ENCODE data around the gene THAP9.
"Not testable (repeated sequence)": the region's sequence is repeated elsewhere in the genome, so short reads cannot be mapped to it uniquely, and the experiment has no call there.

The THAP9 gene

DNA sequence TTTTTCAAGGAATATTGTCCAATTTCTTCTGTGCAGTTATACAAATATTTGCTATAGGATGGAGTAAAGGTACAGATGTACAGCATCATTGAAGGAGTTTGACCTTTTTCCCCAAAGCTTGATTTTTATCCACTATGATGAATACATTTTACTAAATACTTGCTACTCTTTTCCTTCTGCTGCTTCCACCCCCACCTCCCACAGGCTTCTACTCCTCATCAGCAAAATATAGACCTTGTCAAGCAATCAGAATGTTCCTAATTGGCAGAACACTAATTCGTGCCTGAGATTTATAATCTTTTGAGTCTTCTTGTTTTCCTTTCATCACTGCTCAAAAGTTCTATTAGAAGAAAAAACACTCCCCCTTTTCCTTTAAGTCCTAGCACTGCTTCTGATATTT lies 3.8 kb upstream of the THAP9 start:
- no peak for DNase-seq (ENCODE audit: low read depth in 2 of 2)

DNA sequence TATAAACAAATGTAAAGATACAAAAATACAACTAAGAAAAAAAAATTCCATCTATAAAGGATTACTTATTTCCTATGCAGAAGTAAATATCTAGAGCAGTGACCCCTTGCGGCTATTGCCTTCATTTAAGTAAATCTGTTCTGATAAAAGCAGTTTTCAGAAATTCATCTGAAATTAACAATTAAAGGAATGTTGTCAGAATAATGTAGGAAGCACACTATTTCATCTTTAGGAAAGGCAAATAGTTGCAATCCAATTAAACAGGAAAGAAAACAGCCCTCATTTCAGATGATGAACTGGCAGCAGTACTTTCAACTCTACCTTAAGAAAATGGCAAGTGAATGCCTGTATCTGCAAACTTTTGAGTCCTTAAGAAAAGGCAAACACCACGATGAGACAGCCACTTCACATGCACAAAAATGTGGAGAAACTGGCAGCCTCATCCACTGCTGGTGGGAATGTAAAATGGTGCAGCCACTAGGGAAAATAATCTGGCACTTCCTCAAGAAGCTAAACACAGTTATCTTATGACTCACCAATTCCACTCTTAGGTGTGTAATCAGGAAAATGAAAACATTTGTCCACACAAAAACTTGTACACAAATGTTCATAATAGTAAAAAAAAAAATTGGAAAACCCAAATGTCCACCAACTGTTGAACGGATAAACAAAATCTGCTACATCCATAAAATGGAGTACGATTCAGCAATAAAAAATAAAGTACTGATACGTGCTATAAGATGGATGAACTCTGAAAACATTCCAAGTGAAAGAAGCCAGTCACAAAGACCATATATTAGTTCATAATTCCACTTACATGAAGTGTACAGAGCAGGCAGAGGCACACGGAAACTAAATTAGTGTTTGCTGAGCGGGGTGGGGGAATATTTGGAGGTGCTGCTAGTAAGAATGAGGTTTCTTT lies 2.0 kb upstream of the THAP9 start:
- DNase-seq (ENCODE audit: low read depth in 2 of 2) = no peak

DNA sequence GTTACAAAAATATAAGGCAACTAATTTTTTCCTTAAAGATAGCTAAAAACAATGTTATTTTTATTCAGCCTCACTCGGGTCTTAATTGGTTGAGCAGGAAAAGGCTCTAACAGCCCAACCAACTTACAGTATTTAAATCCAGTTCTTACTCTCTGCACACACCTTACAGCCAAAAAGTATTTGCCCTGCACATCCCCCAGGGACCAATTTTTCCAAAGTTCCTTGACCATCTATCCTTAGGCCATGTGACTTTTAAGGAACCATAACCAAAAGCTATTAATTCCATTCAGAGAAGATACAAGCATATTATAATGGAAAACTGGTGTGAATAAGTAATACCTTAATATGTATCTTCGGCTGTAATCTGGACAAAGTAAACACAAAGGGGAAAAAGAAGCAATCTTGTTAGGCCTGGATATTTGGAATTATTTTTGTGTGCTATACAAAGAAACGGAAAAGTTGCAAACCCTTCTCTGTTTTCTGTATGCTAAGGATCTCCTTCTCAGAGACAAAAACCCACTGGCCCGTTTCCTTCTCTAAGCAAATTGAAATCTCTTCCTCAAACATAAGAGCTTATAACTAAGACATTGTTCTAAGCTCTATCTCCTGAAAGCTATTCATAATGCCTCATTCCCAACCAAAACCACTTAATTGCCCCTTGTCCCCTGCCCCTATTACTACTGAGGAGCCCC lies 1.0 kb upstream of the THAP9 start:
- no peak for DNase-seq (ENCODE audit: low read depth in 2 of 2)

DNA sequence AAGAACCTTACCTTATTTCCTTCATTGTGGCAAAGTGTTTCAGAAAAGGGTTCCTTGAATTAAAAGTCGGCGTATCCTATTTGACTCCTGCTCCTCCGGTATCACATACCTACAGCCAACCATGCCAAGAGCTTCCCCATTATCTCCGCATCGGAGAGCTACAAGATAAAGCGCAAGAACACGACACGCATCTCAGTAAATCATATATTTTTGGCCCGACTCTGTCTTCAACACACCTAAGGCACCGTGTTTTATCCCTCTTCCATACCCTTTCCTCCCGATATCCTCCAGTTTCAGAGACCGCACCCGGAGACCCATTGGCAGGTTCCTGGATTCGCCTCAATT lies 497 bp upstream of the THAP9 start:
- DNase-seq (ENCODE audit: low read depth in 2 of 2) = no peak

DNA sequence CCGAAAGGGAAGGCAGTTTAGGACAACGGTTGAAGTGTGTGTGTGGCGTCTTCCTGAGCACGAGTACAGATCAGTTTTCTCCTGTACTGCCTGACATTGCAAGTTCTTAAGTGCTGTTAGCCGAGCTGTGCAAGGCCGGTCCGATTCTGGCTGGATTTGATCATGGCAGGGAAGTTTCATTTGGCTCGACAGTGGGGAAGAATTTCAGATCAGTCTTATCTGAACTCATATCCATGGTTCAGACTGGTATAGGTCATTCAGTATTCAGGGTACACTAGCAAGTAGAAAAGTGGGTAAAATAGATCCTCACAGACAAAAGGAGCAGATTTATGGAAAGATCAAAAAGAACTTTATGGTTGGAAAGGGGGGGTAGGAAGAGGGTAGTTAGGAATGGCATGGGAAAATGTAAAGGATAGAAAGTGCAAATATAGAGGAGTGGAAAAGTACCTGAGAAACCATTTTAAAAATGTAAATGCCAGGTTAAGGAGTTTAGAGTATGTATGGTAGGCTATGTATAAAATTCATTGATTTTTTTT lies 716 bp downstream of the THAP9 start:
- DNase-seq (ENCODE audit: low read depth in 2 of 2) = no peak

DNA sequence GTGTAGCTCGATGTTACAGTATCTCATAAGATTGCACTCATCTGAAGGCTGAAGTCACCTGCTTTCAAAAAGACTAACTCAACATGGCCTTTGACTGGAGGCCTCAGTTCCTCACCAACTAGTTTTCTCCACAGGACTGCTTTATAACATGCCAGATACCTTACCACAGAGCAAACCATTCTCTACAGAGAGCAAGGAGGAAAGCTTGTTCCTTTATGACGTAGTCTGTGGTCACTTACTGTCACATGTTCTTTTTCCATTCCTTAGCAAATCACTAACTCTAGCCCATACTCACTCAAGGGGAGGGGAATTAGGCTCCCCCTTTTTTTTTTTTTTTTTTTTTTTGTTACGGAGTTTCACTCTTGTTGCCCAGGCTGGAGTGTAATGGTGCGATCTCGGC lies 3.2 kb downstream of the THAP9 start:
- DNase-seq (ENCODE audit: low read depth in 2 of 2) = no peak

DNA sequence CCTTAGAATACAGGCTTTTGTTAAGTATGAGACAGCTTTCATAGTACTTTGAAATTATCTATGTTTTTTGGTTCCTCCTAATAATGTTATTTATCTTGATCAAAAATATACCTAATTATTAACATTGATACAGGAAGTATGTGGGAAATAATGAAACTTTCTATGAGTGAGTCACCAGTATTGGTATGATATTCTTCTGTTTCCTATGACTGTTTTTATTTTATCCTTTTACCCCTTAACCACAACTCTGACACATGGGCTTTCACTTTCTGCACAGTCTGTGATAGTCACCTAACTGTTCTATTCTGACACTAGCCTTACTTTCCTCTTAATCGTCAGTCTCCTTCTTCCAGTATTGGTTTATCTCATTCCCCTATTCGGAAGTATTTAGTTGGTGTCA lies 4.7 kb downstream of the THAP9 start:
- DNase-seq (ENCODE audit: low read depth in 2 of 2) = no peak

DNA sequence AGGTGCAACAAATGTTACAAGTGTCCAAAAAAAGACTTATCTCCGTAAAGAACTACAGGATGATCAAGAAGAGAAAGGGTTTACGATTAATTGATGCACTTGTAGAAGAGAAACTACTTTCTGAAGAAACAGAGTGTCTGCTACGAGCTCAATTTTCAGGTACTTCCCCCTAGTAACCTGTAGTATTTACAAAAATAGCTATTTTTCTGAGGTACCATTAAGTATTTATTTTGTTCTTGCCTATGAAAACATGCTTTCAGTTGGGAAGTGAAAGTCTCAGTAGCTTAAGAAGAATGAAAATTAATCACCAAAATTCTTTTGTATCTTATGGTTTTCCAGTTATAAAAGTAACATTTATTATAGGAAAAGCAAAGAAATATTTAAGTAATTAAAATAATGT lies 5.9 kb downstream of the THAP9 start:
- DNase-seq (ENCODE audit: low read depth in 2 of 2) = no peak

DNA sequence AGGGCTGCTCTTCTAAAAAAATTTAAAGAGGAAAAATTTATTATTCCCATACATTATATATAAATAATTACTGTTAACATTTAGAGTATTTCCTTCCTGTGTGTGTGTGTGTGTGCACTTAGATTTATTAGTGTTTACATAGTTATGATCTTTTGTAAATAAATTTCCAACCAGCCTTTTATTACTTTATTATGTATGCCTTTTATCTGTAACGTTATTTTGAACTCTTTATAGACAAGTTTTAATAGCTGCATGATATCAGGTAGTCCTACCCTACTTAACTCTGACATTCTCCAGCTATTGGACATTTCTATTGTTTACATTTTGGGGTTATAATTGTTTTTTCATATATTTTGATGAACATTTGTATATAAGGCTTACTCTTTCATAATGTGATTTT lies 8.8 kb downstream of the THAP9 start:
- no peak for DNase-seq (ENCODE audit: low read depth in 2 of 2)

DNA sequence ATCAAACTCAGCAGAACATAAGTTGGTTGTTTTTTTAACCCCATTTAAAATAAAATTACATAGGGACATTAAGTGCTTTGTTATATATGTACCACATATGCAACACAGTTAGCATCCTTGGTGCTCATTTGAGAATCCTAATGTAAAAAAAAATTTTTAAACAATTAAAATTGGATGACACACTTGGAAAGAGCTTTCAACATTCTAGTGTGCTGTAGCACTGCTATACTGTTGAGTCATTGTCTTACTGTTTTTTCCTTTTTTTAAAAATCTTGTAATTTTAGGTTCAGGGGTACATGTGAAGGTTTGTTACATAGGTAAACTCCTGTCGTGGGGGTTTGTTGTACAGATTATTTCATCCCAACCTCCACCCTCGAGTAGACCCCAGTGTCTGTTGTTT lies 12.8 kb downstream of the THAP9 start:
- no peak for DNase-seq (ENCODE audit: low read depth in 2 of 2)

DNA sequence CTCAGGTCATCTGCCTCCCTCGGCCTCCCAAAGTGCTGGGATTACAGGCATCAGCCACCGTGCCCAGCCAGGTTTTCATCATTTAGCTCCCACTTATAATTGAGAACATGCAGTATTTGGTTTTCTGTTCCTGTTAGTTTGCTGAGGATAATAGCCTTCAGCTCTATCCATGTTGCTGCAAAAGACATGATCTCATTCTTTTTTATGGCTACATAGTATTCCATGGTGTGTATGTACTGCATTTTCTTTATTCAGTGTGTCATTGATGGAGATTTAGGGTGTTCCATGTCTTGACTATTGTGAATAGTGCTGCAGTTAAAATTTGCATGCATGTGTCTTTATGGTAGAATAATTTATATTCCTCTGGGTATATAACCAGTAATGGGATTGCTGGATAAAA lies 13.4 kb downstream of the THAP9 start:
- DNase-seq (ENCODE audit: low read depth in 2 of 2) = not testable (repeated sequence)

DNA sequence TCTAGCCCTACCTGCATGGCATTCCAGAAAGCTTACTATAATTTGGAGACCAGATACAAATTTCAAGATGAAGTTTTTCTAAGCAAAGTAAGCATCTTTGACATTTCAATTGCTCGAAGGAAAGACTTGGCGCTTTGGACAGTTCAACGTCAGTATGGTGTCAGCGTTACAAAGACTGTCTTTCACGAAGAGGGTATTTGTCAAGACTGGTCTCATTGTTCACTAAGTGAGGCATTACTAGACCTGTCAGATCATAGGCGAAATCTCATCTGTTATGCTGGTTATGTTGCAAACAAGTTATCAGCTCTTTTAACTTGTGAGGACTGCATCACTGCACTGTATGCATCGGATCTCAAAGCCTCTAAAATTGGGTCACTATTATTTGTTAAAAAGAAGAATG lies 17.6 kb downstream of the THAP9 start:
- no peak for DNase-seq (ENCODE audit: low read depth in 2 of 2)

DNA sequence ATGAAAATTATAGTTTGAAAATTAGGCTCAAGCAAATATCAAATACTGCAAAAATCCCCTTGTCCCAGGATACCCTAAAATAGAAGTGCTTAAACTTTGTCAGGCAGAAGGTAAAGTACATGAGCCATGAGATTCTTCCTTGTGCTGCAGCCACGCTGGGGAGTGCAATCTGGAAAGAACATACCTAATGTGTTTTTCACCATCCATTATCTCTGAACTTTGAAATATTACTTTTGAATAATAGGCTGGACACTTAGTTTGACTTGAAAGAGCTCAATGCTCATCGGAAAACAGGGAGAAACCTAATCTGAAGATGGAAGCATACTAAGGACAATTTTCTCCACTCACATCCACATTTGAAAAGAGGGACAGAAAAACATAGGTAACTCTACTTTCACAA lies 18.9 kb downstream of the THAP9 start:
- no peak for DNase-seq (ENCODE audit: low read depth in 2 of 2)

DNA sequence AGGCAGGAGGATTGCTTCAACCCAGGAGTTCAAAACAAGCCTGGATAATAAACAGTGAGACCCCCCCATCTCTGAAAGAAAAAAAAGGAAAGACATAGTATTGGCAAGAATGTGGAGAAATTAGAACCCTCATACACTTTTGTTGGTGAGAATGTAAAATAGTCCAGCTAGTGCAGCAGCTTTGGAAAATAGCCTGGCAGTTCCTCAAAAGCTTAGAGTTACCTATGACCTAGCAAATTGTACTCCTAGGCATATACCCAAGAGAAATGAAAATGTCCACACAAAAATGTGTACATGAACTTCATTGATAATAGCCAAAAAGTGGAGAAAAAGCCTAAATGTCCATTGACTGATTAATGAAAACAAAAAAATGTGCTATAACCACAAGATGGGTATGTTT lies 21.3 kb downstream of the THAP9 start:
- no peak for DNase-seq (ENCODE audit: low read depth in 2 of 2)

DNA sequence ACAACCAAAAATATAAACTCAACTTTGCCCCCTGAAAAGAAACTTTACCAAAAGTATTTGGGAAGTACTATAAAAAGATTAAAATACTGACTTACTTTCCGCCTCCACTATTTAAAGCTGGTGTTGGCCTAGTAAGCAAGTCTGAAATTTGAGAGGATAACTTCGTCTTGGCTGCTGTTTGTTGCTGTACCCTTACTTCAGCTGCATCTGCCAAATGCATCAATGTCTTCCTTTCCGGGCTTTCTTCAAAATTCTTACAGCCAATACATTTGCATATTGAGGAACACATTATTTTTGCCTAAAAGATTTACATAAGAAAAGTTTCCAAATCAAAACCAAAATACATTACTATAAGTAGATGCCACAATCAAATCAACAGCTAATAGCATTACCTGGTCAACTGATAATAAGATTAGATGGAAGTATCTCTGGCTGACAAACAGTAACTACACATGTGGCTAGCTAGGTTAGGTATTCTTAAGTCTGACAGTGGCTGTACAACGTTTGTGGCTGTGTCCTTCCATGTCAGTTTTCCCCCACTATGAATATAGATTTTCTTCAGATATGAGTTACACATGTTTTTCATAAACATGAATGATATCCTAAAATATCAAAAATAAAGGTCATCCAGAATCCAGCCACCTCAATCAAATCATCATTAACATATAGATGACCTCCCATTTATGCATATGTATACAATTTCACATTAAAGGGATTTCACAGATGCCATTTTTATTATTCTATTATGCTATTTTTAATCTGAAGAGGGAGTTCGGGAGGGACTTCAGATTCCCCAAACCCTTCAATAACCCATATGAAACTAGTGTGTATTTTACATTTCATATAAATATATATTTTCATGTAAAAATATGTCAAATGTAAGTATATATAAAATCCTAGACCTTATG lies 30.6 kb downstream of the THAP9 start:
- no peak for DNase-seq (ENCODE audit: low read depth in 2 of 2)

DNA sequence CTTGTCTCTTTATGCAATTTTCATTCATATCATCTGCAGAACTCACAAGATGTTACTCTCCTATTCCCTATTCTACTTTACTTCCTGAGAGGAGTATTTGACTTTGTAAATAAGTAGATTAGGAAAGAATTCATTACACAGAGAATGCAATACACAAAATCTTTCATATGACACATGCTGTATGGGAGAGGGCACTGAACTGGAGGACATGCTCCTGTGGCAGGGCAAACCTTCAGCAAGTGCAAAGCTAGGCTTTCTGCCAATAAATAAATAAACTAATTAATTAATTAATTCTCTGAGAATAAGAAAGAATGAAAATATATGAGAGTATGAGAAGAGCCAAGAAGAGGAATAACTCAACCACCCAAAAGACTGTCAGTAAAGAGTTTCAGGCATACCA lies 33.9 kb downstream of the THAP9 start:
- no peak for DNase-seq (ENCODE audit: low read depth in 2 of 2)

DNA sequence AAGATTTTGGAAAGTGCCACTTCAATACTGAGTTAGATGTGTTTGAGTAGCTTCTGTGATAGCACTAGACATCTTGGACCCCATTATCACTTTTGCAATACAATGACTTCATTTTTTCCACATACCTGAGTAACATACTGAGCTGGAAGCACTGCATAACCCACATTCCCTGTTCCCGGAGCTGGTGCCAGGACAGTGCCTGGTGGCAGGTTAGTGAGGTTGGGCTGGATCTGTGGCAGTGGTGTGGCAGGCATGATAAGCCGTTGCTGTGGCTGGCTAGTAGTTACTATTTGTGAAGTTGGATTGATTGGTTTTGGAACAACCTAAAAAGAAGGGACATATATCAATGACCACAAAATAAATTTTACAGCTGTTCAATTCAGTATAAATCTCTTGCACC lies 38.9 kb downstream of the THAP9 start:
- no peak for DNase-seq (ENCODE audit: low read depth in 2 of 2)

DNA sequence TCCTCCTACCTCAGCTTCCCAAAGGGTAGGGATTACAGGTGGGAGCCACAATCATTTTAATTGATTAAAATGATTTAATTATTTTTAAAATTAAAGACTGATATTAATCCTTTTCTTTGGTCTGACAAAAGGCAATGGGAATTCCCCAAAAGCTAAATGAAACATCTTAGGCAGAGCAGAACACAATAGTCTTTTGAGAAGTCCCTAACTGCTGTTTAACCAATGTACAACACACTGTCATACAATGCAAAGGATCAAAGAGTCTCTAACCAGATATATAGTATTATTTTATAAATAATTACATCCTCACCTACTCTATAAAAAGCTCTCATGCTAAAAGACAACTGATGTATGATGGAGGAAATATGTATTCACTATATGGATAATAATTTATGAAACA lies 47.0 kb downstream of the THAP9 start:
- DNase-seq (ENCODE audit: low read depth in 2 of 2) = no peak

DNA sequence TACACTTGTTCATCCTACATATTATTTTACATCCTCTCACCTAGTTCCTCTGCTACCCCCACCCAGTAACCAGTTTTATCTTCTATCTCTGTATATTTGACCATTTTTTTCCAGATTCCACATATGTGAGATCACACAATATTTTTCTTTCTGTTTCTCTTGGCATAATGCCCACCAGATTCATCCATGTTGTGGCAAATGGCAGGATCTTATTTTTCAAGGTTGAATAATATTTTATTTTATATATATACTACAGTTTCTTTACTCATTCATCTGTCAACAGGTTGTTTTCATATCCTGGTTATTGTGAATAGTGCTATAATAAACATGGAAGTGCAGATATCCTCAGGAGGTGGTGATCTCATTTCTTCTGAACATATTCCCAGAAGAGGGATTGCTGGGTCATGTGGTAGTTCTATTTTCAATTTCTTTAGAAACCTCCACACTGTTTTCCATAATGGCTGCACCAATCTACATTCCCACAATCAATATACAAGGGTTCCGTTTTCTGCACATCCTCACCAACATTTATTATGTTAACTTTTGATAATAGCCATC lies 48.2 kb downstream of the THAP9 start:
- DNase-seq (ENCODE audit: low read depth in 2 of 2) = no peak

DNA sequence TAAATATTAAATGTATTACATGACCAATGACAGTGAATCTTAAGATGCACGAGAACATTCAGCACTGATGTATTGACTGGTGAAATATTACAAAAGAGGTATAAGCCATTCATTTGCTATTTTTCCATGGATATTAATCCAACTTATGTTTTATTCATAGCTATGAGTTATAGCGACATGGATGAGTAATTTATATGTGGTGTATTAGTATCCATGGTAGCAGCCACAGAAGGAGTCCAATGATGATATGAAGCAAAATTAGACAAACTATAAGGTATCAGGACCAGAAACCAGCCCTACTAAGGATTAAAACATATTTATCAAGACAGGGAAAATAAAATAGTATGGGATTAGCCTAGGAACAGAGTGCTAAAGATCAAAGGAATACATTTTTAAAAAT lies 50.7 kb downstream of the THAP9 start:
- DNase-seq (ENCODE audit: low read depth in 2 of 2) = no peak

DNA sequence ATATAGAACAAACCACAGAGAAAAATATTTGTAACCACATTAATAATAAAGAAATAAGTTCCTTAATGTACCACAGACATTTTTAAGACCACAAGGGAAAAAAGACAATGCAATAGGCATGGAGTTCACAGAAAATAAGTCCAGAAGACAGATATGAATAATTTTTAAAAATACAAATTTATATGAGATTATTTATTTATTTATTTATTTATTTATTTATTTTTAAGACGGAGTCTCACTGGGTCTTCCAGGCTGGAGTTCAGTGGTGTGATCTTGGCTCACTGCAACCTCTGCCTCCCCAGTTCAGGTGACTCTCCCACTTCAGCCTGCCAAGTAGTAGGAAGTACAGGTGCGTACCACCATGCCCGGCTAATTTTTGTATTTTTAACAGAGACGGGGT lies 53.7 kb downstream of the THAP9 start:
- DNase-seq (ENCODE audit: low read depth in 2 of 2) = no peak

DNA sequence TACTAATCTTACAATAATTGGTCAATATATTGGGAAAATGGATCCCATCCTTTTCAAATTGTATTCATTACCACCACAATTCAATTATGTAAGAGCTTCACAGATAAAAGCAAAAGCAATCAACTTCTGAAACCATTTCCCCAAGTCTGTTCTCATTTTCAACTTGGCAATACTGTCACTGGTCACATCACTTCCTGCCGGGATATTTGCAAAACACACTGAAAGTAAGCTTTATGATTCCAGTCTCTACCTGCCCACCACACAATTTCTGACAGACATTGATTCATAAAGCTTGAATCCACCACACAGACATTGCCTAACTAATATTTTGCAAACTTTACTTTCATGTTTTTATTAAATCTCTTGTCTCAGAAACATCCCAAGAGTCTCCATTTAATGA lies 56.5 kb downstream of the THAP9 start:
- DNase-seq (ENCODE audit: low read depth in 2 of 2) = no peak

All from stimulated activated CD4-positive, alpha-beta T cell treated with anti-CD3 and anti-CD28 coated beads, Interleukin-1b, Interleukin-23, amount 100 ng/mL, for 1 hour (primary cell).